Choroid plexus epithelial cell (primary cell): ENCODE measurements around the gene CPEB4.
A peak's percentile ranks its signal among the peaks of the same experiment; 100 is the strongest.

ENCODE experiments used
- DNase-seq: peaks from one replicate; pipeline ENCODE4 v3.0.0-alpha.2; 2010; ENCODE audit warnings: low read depth
- H3K4me3 ChIP-seq: 2 replicates; pipeline ENCODE4 v1.5.1; 2011; ENCODE audit warnings: low read depth, mild to moderate bottlenecking, control low read depth, low read length, moderate library complexity
- CTCF ChIP-seq: conservative IDR thresholded peaks from 2 replicates; pipeline ENCODE4 v1.5.1; 2011; ENCODE audit warnings: low read depth, mild to moderate bottlenecking, control low read depth, inconsistent platforms, low read length, moderate library complexity

CPEB4 gene

DNA sequence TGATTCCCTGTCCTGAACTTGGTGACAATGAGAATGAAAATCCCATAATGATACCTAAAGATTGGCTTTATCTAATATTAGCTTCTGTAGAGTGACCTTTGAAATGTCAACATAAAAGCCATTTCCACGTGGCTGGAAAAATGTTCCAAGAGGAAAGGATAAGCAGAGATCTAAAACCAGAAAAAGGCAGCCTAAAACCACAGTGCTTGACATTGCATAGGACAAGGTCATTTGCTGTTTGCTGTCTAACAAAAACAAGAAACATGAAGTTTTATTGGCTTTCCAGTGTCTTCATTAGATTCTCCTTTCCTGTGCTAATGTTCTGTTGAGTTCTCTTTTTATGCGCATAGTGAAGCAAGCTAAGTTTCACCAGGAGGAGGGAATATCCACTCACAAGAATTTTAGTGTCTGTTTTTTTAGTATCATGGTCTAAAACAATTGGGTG is 44.6 kb downstream of the CPEB4 start:
- no peak overlapping the region for H3K4me3 ChIP-seq
- DNase-seq = no peak
- TF ChIP-seq CTCF = no peak

- H3K4me3 ChIP-seq = no peak overlapping the region
- no peak for TF ChIP-seq CTCF
- DNase-seq = no peak
Observed at GRCh38 chr5:173933901-173934300, 45.8 kb downstream of the CPEB4 start.

DNA sequence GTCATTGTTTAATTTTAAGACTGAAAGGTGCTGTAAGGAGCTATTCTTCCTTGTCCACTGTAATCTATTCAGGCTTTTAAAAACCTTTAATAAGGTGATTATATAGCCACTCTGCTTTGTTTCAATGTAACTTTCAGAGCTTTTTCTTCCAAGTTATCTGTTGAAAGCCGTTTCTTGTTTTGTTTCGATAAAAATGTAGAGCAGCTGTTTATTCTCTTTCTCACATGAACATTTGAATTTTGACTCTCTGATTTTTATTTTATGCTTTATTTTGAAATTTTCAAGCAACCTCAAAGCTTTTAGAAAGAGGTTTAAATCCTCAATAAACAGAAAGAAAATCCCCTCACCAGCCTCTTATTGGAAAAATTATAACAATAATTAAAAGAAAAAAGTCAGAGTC is 47.2 kb downstream of the CPEB4 start:
- no peak overlapping the region for H3K4me3 ChIP-seq
- no peak for DNase-seq

DNA sequence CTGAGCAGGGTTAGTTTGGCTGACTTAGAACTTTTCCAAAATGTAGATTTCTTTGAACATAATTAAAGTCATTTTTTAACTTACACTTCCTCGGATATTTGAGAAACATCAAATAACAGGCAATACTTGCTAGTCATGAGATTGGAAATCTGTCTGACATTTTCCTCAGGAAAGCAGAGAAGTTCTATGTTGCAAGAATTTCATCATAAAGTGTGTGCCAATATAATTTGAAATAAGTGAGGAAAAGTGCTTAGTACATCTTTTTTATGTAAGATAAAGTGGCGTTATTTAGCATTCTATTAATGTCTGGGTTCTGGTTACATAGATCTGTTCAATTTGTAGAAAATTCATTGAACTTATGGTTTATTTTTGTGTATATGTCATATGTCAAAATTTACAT is 52.1 kb downstream of the CPEB4 start:
- no peak for TF ChIP-seq CTCF
- H3K4me3 ChIP-seq = no peak overlapping the region
- DNase-seq = peak; percentile 19

More for the DNA sequence above, 47.2 kb downstream of the CPEB4 start:
- TF ChIP-seq CTCF = no peak

DNA sequence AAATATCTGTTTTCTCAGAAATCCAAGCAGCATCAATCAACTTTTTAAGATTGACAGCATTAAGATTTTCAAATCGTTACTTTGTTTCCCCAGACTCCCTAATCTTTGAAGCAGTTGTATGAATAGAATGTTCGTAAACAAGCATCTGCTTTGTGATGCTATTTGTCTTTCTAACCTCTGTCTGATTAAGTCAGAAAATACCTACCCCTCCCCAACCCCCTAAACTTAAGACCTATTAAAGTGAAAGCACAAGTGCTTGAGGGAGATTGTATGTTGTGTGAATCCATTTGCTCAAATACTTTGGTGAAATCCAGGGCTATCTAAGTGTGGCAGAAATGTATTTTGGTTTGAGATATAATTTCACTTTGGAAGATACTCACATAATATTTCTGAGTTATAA is 53.0 kb downstream of the CPEB4 start:
- TF ChIP-seq CTCF = no peak
- no peak overlapping the region for H3K4me3 ChIP-seq
- DNase-seq = no peak

DNA sequence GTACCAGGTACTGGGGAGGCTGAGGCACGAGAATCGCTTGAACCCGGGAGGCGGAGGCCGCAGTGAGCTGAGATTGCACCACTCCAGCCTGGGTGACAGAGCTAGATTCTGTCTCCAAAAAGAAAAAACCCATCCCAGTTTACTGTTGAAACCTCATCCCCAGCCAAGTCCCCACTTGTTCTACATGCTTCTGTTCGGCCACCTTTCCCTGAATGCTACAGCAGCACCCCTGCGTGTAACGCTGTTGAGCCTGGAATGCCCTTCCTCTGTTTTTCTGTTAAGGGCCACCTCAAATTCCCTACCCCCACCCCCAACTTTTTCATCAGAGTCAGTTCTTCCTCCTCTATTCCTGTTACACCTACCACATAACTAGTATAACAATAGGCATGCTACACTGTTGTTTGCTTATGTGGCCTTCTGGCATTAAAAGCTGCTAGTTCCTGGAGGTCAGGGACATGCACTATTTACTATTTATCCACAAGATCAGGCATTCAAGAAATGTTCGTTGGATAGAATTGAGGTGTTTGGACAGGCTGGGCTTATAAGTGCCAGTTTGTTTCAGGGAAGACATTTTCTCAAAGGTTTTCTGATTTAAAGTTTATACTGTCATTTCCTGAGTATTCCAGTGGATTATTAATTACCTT is 53.7 kb downstream of the CPEB4 start:
- no peak for TF ChIP-seq CTCF
- no peak for DNase-seq
- no peak overlapping the region for H3K4me3 ChIP-seq

DNA sequence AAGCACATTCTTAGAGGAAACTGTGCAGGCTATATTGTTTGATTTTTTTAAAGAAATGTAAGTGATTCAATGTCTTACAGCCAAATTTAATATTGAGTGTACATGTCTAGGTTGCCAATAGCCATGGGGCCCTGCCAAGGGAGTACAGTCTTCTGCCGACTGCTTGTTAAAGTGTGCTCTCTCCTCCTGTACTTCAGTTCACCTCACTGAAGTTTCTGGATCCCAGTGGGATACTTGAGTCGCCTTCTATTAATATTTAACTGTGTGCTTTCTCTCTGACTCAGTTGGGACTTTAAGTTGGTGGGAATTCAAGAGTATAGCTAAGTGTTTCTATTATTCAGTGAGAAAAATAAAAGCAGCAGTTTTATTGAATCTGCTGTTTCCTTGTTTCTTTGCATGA is 56.4 kb downstream of the CPEB4 start:
- TF ChIP-seq CTCF = no peak
- DNase-seq = no peak
- no peak overlapping the region for H3K4me3 ChIP-seq
